Measurements from ENCODE around the gene NUBP2.

DNA sequence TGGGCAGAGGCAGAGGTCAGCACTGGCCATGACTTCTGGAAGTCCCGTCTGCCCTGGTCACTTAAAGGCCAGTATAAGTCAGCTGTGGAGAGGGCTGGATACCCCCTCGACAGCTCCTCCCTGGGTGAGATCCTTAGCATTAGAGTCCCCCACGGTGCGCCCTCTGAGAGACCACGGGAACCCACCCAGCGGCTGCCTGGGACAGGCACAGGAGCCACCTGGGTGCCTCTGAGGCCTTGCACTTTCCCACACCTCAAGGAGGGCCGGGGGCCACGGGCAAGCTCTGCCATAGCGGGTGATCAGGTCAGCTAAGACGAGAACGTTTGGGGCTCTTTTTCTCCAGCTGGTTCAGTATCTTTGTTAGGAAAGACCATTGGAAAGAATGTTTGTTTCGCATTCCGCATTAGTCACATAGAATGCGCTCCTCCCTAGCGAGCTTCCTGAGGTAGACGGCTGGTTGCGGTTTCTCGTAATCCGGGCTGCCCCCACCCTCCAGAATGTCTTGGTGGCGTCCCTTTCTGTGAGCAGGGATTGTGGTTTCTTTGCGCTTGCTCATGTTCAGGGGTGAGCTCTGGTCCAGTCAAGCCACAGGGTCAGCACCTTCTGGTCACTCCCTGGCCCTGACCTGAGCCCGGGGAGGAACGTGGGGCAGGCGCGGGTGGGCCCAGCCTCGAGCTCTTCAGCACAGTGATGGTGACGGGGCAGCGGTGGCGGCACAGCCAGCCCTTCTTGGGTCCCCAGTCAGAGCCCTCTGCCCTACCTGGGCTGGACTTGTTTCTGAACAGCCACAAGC, 36.7 kb upstream of the NUBP2 start:
- TF ChIP-seq CTCF (IDR thresholded peaks at IDR 0.05) (no peak), POLR2AphosphoS5 (IDR thresholded peaks at IDR 0.05) (no peak), POLR2A (IDR thresholded peaks at IDR 0.05) (no peak), EP300 (IDR thresholded peaks at IDR 0.05; ENCODE audit: low read depth) (no peak)

Measured in transverse colon (tissue), 4 donors.